Vagina (tissue), 2 donors: ENCODE data around the gene PBX2.

Experiments used
- CTCF ChIP-seq, 3 experiments: fragments of 450-650 bp in 2 of 3; fragments of 200-600 bp in 1 of 3; sonication (generic) in 1 of 3; IDR thresholded peaks; one replicate each; pipeline ENCODE4 v1.5.1; 2017 to 2019; ENCODE audit warnings: antibody characterized with exemption in 3 of 3, mild to moderate bottlenecking in 2 of 3, moderate library complexity in 2 of 3
- POLR2AphosphoS5 ChIP-seq, 2 donors: sonication (generic); formaldehyde crosslinking; IDR thresholded peaks; one replicate each; pipeline ENCODE4 v1.9.0; 2017; ENCODE audit warnings: antibody characterized with exemption in 2 of 2, mild to moderate bottlenecking in 2 of 2, low read depth in 1 of 2; ENCODE audit not compliant: insufficient read depth in 1 of 2

GRCh38 chr6:32204268-32204715 is 14.3 kb upstream of the PBX2 start:
- no peak for TF ChIP-seq POLR2AphosphoS5 (IDR thresholded peaks at IDR 0.05; ENCODE audit: insufficient read depth in 1 of 2, low read depth in 1 of 2)
- no peak for TF ChIP-seq CTCF (IDR thresholded peaks at IDR 0.05)
